ENCODE measurements around the gene LRSAM1. TPM values are rescaled to one million over a fixed set of nuclear protein-coding genes. Genes with fewer than 3 reads are reported as not detected.
"Not testable (repeated sequence)": the region's sequence is repeated elsewhere in the genome, so short reads cannot be mapped to it uniquely, and the experiment has no call there.

Gene LRSAM1
- polyA plus RNA-seq, 1 donor (not counting 4 experiments of a cell fraction or from before 2014, with no cell fraction given) = 5.2 TPM

- Histone ChIP-seq H3K9ac (ENCODE audit: control insufficient read depth, extremely low read depth, insufficient read depth, low read length) (no peak overlapping the region), H4K20me1 (ENCODE audit: control insufficient read depth, extremely low read depth, insufficient read depth, low read length) (no peaks in the 10 kb centered on the region), H3K4me1 (ENCODE audit: control insufficient read depth, extremely low read depth, insufficient read depth, low read length) (no peaks in the 10 kb centered on the region), H3K4me2 (ENCODE audit: control insufficient read depth, extremely low read depth, insufficient read depth, low read depth, low read length) (no peak overlapping the region), H3K27ac (ENCODE audit: control insufficient read depth, insufficient read depth, low read length) (no peak overlapping the region), H3K9me3 (ENCODE audit: control insufficient read depth, low read depth, low read length) (no peaks in the 10 kb centered on the region), H3K79me2 (ENCODE audit: control insufficient read depth, insufficient read depth, low read length) (no peaks in the 10 kb centered on the region), H2AFZ (ENCODE audit: control insufficient read depth, low read length) (no peak overlapping the region), H3K27me3 (ENCODE audit: control insufficient read depth, extremely low read depth, insufficient read depth, low read length) (no peaks in the 10 kb centered on the region), H3K36me3 (ENCODE audit: control insufficient read depth in 2 of 2, extremely low read depth in 1 of 2, insufficient read depth in 2 of 2, low read length in 2 of 2) (peaks cover 6 to 37% of the 10 kb centered on the region in 2 experiments), H3K4me3 (ENCODE audit: control insufficient read depth in 2 of 3, extremely low read depth in 1 of 3, insufficient read depth in 2 of 3, low read depth in 1 of 3, low read length in 3 of 3) (no peak overlapping the region), H3K9me1 (ENCODE audit: control insufficient read depth, extremely low read depth, insufficient read depth, low read length) (no peaks in the 10 kb centered on the region)
- FAIRE-seq = no peak
- dilution Hi-C loops (cut with MboI; ENCODE audit: extremely low pct_ligation_motif_present, low sequenced_read_pairs) = no loop called here
- TF ChIP-seq EZH2 (IDR thresholded peaks at IDR 0.05; ENCODE audit: low read length) (no peak), CTCF (optimal IDR thresholded peaks at IDR 0.05 in 1 of 3, IDR thresholded peaks at IDR 0.05 in 1 of 3, conservative IDR thresholded peaks at IDR 0.05 in 1 of 3; ENCODE audit: extremely low read depth in 1 of 3, insufficient read depth in 2 of 3, low read length in 3 of 3) (no peak)
- no peak for DNase-seq (ENCODE audit: low read depth, low spot score)
These were observed 12.1 kb downstream of the LRSAM1 start for GRCh38 chr9:127463382-127463781.

GRCh38 chr9:127463911-127464310 lies 12.6 kb downstream of the LRSAM1 start:
- peaks cover 6 to 35% of the 10 kb centered on the region in 2 experiments for H3K36me3 ChIP-seq (ENCODE audit: control insufficient read depth in 2 of 2, extremely low read depth in 1 of 2, insufficient read depth in 2 of 2, low read length in 2 of 2)
- H4K20me1 ChIP-seq (ENCODE audit: control insufficient read depth, extremely low read depth, insufficient read depth, low read length) = no peaks in the 10 kb centered on the region
- H3K9ac ChIP-seq (ENCODE audit: control insufficient read depth, extremely low read depth, insufficient read depth, low read length) = no peak overlapping the region
- H3K79me2 ChIP-seq (ENCODE audit: control insufficient read depth, insufficient read depth, low read length) = no peaks in the 10 kb centered on the region
- H3K9me3 ChIP-seq (ENCODE audit: control insufficient read depth, low read depth, low read length) = no peaks in the 10 kb centered on the region
- no peak overlapping the region for H3K4me3 ChIP-seq (ENCODE audit: control insufficient read depth in 2 of 3, extremely low read depth in 1 of 3, insufficient read depth in 2 of 3, low read depth in 1 of 3, low read length in 3 of 3)
- no peaks in the 10 kb centered on the region for H3K4me1 ChIP-seq (ENCODE audit: control insufficient read depth, extremely low read depth, insufficient read depth, low read length)
- H3K27me3 ChIP-seq (ENCODE audit: control insufficient read depth, extremely low read depth, insufficient read depth, low read length) = no peaks in the 10 kb centered on the region
- no peak overlapping the region for H3K27ac ChIP-seq (ENCODE audit: control insufficient read depth, insufficient read depth, low read length)
- dilution Hi-C loops (cut with MboI; ENCODE audit: extremely low pct_ligation_motif_present, low sequenced_read_pairs) = no loop called here
- DNase-seq (ENCODE audit: low read depth, low spot score) (no peak), FAIRE-seq (no peak)
- H3K4me2 ChIP-seq (ENCODE audit: control insufficient read depth, extremely low read depth, insufficient read depth, low read depth, low read length) = no peak overlapping the region
- TF ChIP-seq CTCF (optimal IDR thresholded peaks at IDR 0.05 in 1 of 3, IDR thresholded peaks at IDR 0.05 in 1 of 3, conservative IDR thresholded peaks at IDR 0.05 in 1 of 3; ENCODE audit: extremely low read depth in 1 of 3, insufficient read depth in 2 of 3, low read length in 3 of 3) = no peak
- no peak for TF ChIP-seq EZH2 (IDR thresholded peaks at IDR 0.05; ENCODE audit: low read length)
- H3K9me1 ChIP-seq (ENCODE audit: control insufficient read depth, extremely low read depth, insufficient read depth, low read length) = no peaks in the 10 kb centered on the region
- H2AFZ ChIP-seq (ENCODE audit: control insufficient read depth, low read length) = no peak overlapping the region

- peaks cover 0 to 25% of the 10 kb centered on the region in 2 experiments for H3K36me3 ChIP-seq (ENCODE audit: control insufficient read depth in 2 of 2, extremely low read depth in 1 of 2, insufficient read depth in 2 of 2, low read length in 2 of 2)
- H3K27ac ChIP-seq (ENCODE audit: control insufficient read depth, insufficient read depth, low read length); H3K4me2 ChIP-seq (ENCODE audit: control insufficient read depth, extremely low read depth, insufficient read depth, low read depth, low read length); H3K9me3 ChIP-seq (ENCODE audit: control insufficient read depth, low read depth, low read length); H3K4me3 ChIP-seq (ENCODE audit: control insufficient read depth in 2 of 3, extremely low read depth in 1 of 3, insufficient read depth in 2 of 3, low read depth in 1 of 3, low read length in 3 of 3); H4K20me1 ChIP-seq (ENCODE audit: control insufficient read depth, extremely low read depth, insufficient read depth, low read length); H3K4me1 ChIP-seq (ENCODE audit: control insufficient read depth, extremely low read depth, insufficient read depth, low read length); H3K9ac ChIP-seq (ENCODE audit: control insufficient read depth, extremely low read depth, insufficient read depth, low read length); H3K9me1 ChIP-seq (ENCODE audit: control insufficient read depth, extremely low read depth, insufficient read depth, low read length); FAIRE-seq; H3K79me2 ChIP-seq (ENCODE audit: control insufficient read depth, insufficient read depth, low read length); dilution Hi-C loops (cut with MboI; ENCODE audit: extremely low pct_ligation_motif_present, low sequenced_read_pairs); DNase-seq (ENCODE audit: low read depth, low spot score); H2AFZ ChIP-seq (ENCODE audit: control insufficient read depth, low read length); H3K27me3 ChIP-seq (ENCODE audit: control insufficient read depth, extremely low read depth, insufficient read depth, low read length): not testable (repeated sequence)
These were observed 15.2 kb downstream of the LRSAM1 start for GRCh38 chr9:127466407-127466917.
